ENCODE data around the gene CDK11A.
A peak's percentile ranks its signal among the peaks of the same experiment; 100 is the strongest.
"Not testable (repeated sequence)": the region's sequence is repeated elsewhere in the genome, so short reads cannot be mapped to it uniquely, and the experiment has no call there.

Gene CDK11A

GRCh38 chr1:1669468-1670440, 54.4 kb downstream of the CDK11A start:
- DNase-seq (ENCODE audit: low read depth), result no peak
- TF ChIP-seq CTCF (IDR thresholded peaks at IDR 0.05; ENCODE audit: control insufficient read depth, insufficient read depth, low read depth, low read length, missing control alignments), result no peak
- H3K4me3 ChIP-seq (ENCODE audit: control insufficient read depth, low read depth, low read length), result no peak overlapping the region

GRCh38 chr1:1666526-1666925, 57.6 kb downstream of the CDK11A start:
- TF ChIP-seq CTCF (IDR thresholded peaks at IDR 0.05; ENCODE audit: control insufficient read depth, insufficient read depth, low read depth, low read length, missing control alignments), result no peak
- no peak for DNase-seq (ENCODE audit: low read depth)

GRCh38 chr1:1665815-1666251, 58.3 kb downstream of the CDK11A start:
- no peak for DNase-seq (ENCODE audit: low read depth)
- peak; percentile 48 for TF ChIP-seq CTCF (IDR thresholded peaks at IDR 0.05; ENCODE audit: control insufficient read depth, insufficient read depth, low read depth, low read length, missing control alignments)

More at GRCh38 chr1:1666526-1666925, 57.6 kb downstream of the CDK11A start:
- no peak overlapping the region for H3K4me3 ChIP-seq (ENCODE audit: control insufficient read depth, low read depth, low read length)

GRCh38 chr1:1664941-1665814, 59.0 kb downstream of the CDK11A start:
- DNase-seq (ENCODE audit: low read depth), result no peak
- H3K4me3 ChIP-seq (ENCODE audit: control insufficient read depth, low read depth, low read length), result no peak overlapping the region
- no peak for TF ChIP-seq CTCF (IDR thresholded peaks at IDR 0.05; ENCODE audit: control insufficient read depth, insufficient read depth, low read depth, low read length, missing control alignments)

More at GRCh38 chr1:1665815-1666251, 58.3 kb downstream of the CDK11A start:
- no peak overlapping the region for H3K4me3 ChIP-seq (ENCODE audit: control insufficient read depth, low read depth, low read length)

- not testable (repeated sequence) for DNase-seq (ENCODE audit: low read depth)
These were observed 59.8 kb downstream of the CDK11A start for GRCh38 chr1:1664318-1664717.

GRCh38 chr1:1662830-1663560, 61.2 kb downstream of the CDK11A start:
- H3K4me3 ChIP-seq (ENCODE audit: control insufficient read depth, low read depth, low read length); DNase-seq (ENCODE audit: low read depth): not testable (repeated sequence)

More at GRCh38 chr1:1664318-1664717, 59.8 kb downstream of the CDK11A start:
- H3K4me3 ChIP-seq (ENCODE audit: control insufficient read depth, low read depth, low read length), result not testable (repeated sequence)

GRCh38 chr1:1662392-1662791, 61.8 kb downstream of the CDK11A start:
- DNase-seq (ENCODE audit: low read depth); H3K4me3 ChIP-seq (ENCODE audit: control insufficient read depth, low read depth, low read length): not testable (repeated sequence)
